Stimulated activated CD4-positive, alpha-beta T cell treated with anti-CD3 and anti-CD28 coated beads, Interleukin-15, amount 100 ng/mL, for 48 hours (primary cell): ENCODE data around the gene IFNA17.
A peak's percentile ranks its signal among the peaks of the same experiment; 100 is the strongest.
"Not testable (repeated sequence)": the region's sequence is repeated elsewhere in the genome, so short reads cannot be mapped to it uniquely, and the experiment has no call there.

Experiments used
- DNase-seq, 2 donors: peaks; one replicate each; pipeline ENCODE4 v3.0.0-alpha.2; 2020; ENCODE audit warnings: low read depth in 2 of 2

IFNA17 gene

GRCh38 chr9:21210782-21211181, 17.2 kb downstream of the IFNA17 start:
- DNase-seq, result not testable (repeated sequence)

- no peak for DNase-seq
Observed at GRCh38 chr9:21210311-21210710, 17.7 kb downstream of the IFNA17 start.

GRCh38 chr9:21207043-21207442, 21.0 kb downstream of the IFNA17 start, which contains the start of gene IFNA10:
TSS of gene IFNA10 (minus strand) at chr9:21207143. CDS start at chr9:21207097, 46 bp downstream.
- not testable (repeated sequence) for DNase-seq

- DNase-seq, result no peak
Observed at GRCh38 chr9:21205204-21205603, 22.8 kb downstream of the IFNA17 start.

GRCh38 chr9:21202105-21202504, 25.9 kb downstream of the IFNA17 start, which contains the start of gene IFNA7:
TSS of gene IFNA7 (minus strand) at chr9:21202205. CDS start at chr9:21202165, 40 bp downstream.
- not testable (repeated sequence) for DNase-seq

GRCh38 chr9:21194867-21195776, 32.9 kb downstream of the IFNA17 start:
- DNase-seq, result peak in 1 of 2 donors; percentile 20

- not testable (repeated sequence) for DNase-seq
Observed at GRCh38 chr9:21187487-21187886, 40.5 kb downstream of the IFNA17 start, which contains the start of gene IFNA4. TSS of gene IFNA4 (minus strand) at chr9:21187587. CDS start at chr9:21187531, 56 bp downstream.

GRCh38 chr9:21182810-21183736, 44.9 kb downstream of the IFNA17 start:
- DNase-seq, result not testable (repeated sequence)
